GM10248 (cell line): ENCODE data around the gene ZNF614.
"Not testable (repeated sequence)": the region's sequence is repeated elsewhere in the genome, so short reads cannot be mapped to it uniquely, and the experiment has no call there.

Experiments
- CTCF ChIA-PET: fragments of 300-600 bp; sonication (Branson Sonifier 250); formaldehyde crosslinking; extraction: SDS; loops from one replicate; lab custom pipeline; 2021; ENCODE audit warnings: antibody characterized with exemption; lab: Yijun Ruan, JAX
- POLR2A ChIA-PET: fragments of 350-650 bp; sonication (Branson Sonifier 250); formaldehyde crosslinking; extraction: SDS; loops from one replicate; lab custom pipeline; 2020; ENCODE audit warnings: antibody characterized with exemption; lab: Yijun Ruan, JAX
- DNase-seq: peaks from one replicate; pipeline ENCODE4 v3.0.0; 2012; ENCODE audit errors: extremely low spot score
- TF ChIP-seq, protein P1 (sequence below): IDR thresholded peaks from 2 replicates; pipeline ENCODE4 v1.5.1; 2012; ENCODE audit warnings: mild to moderate bottlenecking, low read depth; ENCODE audit errors: extremely low read depth, missing control alignments, control extremely low read depth

The ZNF614 gene

DNA sequence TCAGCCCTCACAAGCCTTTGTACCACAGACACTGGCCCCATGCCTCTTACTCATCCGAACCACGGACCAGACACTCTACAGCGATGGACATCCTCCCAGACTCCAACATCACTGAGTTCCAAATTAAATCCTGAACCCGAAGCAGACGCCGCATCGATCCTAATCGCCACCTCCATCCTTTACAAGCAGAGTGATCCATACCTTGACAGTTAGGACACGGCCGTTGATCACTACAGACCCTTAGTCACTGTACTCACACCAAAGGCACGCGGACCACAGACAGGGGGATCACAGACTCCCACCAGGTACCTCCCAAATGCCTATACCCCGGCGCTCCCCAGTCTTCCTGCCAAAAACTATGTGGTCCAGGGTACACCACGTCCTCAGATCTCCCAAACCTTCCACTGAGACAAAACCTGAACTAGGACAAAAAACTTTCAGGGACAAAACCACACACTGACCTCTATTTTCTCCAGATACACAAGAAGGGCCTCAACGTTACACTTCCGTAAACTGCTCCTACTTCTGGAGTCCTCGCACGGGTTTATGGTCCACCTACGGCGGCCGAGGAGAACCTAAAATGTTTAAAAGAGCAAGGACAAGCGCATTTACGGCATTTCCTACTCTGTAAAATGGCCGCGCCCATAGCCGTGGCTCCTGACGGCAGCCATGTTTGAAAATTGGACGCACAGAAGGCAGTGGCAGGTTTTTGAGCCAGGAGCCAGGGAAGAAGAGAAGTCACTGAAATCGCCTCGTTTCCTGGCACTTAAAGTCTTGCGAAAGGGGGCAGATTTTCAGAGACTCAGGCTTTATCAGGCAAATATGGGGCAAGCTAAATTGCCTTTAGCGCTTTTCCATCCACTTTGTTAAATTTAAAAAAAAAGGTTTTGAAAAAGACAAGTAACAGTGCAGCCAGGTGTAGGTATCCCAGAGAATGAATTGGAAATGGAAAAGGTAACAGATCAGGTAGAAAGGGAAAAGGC lies 41.6 kb downstream of the ZNF614 start, which contains the start of gene ZNF350:
Gene ZNF350, minus strand, starts transcription at position 532 of the 983 bp plus-strand sequence. CDS start 12,480 bp downstream, outside the sequence.
- DNase-seq = peak; percentile 84
- TF ChIP-seq, protein P1, sequence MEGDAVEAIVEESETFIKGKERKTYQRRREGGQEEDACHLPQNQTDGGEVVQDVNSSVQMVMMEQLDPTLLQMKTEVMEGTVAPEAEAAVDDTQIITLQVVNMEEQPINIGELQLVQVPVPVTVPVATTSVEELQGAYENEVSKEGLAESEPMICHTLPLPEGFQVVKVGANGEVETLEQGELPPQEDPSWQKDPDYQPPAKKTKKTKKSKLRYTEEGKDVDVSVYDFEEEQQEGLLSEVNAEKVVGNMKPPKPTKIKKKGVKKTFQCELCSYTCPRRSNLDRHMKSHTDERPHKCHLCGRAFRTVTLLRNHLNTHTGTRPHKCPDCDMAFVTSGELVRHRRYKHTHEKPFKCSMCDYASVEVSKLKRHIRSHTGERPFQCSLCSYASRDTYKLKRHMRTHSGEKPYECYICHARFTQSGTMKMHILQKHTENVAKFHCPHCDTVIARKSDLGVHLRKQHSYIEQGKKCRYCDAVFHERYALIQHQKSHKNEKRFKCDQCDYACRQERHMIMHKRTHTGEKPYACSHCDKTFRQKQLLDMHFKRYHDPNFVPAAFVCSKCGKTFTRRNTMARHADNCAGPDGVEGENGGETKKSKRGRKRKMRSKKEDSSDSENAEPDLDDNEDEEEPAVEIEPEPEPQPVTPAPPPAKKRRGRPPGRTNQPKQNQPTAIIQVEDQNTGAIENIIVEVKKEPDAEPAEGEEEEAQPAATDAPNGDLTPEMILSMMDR = no peak
- POLR2A ChIA-PET = no interaction called here
- CTCF ChIA-PET = no interaction called here

DNA sequence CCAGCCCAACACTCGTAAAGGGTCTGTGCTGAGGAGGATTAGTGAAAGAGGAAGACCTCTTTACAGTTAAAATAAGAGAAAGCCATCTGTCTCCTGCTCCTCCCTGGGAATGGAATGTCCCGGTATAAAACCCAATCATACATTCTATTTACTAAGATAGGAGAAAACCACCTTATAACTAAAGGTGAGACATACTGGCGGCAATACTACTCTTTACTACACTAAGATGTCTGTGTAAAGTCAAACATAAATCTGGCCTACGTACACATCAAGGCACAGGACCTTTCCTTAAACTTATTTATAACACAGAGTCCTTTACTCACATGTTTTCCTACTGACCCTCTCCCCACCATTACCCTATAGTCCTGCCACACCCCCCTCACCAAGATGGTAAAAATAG lies 44.8 kb downstream of the ZNF614 start:
- TF ChIP-seq, protein P1 = no peak
- ChIA-PET POLR2A (no interaction called here), CTCF (no interaction called here)
- no peak for DNase-seq

DNA sequence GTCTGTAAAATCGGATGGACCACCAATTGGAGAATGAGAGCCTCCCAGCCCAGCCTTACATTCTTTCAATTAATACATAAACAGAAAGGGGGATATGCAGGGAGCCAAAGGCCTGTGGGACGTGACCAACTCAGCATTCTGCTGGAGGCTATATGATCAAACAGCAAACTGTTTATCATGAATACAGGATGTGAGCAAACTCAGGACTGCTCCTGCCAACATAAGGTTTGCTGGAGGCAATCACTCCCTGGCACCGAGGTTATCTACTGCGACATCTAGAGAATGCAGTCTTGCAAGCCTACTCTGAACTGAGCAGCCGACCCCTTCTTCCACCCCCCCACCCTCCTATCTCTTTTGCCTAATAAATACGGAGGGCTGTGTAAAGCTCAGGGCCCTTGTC lies 47.3 kb downstream of the ZNF614 start:
- DNase-seq, CTCF ChIA-PET, POLR2A ChIA-PET: not testable (repeated sequence)

DNA sequence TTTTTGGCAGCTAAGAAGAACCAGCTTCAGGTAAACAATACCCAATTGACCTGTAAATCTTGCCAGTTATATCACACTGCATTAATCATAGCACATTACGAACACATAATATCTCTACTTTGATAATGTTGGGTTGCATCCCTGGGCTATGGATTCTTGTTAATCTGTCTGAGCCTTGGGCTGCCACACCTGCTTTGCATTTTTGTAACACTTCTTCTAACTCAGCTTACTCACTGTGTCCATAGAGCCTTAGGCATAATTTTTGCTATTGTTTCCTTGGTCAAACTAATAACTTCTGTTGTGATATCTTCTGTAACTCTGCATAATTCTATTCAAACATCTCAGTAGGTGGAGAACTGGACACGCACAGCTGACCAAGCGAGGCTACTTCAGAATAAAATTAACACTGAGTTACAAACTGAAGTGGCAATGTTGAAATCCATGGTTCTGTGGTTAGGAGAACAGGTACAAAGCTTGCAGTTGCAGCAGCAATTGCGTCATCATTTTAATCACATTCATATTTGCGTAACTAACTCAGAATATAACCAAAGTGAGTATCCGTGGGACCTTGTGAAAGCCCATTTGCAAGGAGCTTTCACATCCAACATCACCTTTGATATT lies 48.0 kb downstream of the ZNF614 start:
- ChIA-PET POLR2A (no interaction called here), CTCF (no interaction called here)
- TF ChIP-seq, protein P1 = no peak
- DNase-seq = no peak

DNA sequence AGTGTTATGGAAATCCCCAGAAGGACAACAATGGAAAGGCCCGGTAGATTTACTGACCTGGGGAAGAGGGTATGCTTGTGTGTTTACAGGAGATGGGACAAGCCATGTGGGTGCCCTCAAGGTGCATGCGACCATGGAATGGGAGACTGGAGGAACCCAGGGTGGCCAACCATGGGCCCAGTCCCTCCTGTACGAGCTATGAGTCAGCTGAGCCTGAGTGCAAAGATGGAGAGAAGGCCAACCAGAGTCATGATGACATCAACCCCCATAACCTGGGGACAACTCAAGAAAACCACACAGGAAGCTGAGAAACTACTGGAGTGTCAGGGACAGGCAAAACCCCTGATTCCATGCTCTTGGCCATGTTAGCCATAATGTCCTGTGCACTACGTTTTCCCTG lies 49.3 kb downstream of the ZNF614 start:
- TF ChIP-seq, protein P1 = no peak
- POLR2A ChIA-PET = no interaction called here
- CTCF ChIA-PET = no interaction called here
- DNase-seq = no peak

DNA sequence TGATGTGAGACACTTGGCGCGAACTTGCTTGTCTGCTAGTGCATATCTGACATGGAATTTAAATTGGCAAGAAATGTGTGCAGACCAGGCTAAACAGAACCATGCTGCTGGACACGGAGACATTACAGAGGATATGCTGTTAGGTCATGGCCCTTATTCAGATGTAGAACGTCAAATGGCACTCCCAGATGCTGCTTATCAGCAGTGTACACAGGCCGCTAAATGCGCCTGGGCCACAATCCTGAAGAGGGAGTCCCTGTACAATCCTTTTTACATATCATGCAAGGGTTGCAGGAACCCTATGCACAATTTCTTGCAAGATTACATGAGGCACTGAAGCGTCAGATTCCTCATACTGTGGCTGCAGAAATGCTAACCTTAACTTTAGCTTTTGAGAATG lies 50.8 kb downstream of the ZNF614 start:
- TF ChIP-seq, protein P1 = no peak
- no peak for DNase-seq
- ChIA-PET POLR2A (no interaction called here), CTCF (no interaction called here)

DNA sequence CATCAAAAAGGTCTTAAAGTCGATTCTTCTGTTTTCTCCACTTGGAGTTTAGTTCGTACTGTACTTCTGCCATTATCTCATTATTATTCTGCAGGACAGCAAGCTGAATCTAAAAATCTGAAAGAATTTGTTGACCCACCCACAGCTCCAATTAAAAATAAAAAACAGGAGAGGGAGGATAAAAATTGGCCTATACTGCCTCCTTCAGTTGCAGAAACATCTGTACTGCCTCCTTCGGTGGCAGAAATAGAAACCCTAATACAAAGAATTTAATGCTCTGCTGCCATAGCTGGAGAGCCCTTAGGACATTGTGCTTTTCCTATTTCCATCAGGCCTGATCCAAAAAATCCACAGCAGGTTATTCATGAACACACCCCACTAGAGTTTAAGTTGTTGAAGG lies 51.3 kb downstream of the ZNF614 start:
- ChIA-PET POLR2A (no interaction called here), CTCF (no interaction called here)
- no peak for DNase-seq
- TF ChIP-seq, protein P1 = no peak

DNA sequence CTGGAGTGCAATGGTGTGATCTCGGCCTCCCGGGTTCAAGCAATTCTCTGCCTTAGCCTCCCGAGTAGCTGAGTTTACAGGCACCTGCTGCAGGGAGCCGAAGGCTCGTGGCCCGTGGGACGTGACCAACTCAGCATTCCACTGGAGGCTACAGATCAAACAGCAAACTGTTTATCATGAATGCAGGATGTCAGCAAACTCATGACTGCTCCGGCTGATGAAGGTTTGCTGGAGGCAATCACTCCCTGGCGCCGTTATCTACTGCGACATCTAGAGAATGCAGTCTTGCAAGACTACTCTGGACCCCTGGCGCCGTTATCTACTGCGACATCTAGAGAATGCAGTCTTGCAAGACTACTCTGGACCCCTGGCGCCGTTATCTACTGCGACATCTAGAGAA lies 52.4 kb downstream of the ZNF614 start:
- POLR2A ChIA-PET, DNase-seq, CTCF ChIA-PET: not testable (repeated sequence)
